LNCaP clone FGC (cell line): Measurements from ENCODE around the gene RBBP8NL.

Experiments used
- DNase-seq: peaks from one replicate; pipeline ENCODE4 v3.0.0-alpha.2; 2011; ENCODE audit warnings: low read depth
- H3K4me3 ChIP-seq: 2 replicates; pipeline ENCODE4 v1.5.1; 2011; ENCODE audit warnings: mild to moderate bottlenecking, low read depth, low read length, control low read depth
- CTCF ChIP-seq: IDR thresholded peaks from 2 replicates; pipeline ENCODE4 v1.5.1; 2012; ENCODE audit warnings: mild to moderate bottlenecking; ENCODE audit not compliant: control insufficient read depth, insufficient read depth; ENCODE audit errors: extremely low read depth

RBBP8NL gene

GRCh38 chr20:62413025-62413570, 14.2 kb downstream of the RBBP8NL start:
- no peak overlapping the region for H3K4me3 ChIP-seq
- no peak for TF ChIP-seq CTCF
- DNase-seq, result no peak

DNA sequence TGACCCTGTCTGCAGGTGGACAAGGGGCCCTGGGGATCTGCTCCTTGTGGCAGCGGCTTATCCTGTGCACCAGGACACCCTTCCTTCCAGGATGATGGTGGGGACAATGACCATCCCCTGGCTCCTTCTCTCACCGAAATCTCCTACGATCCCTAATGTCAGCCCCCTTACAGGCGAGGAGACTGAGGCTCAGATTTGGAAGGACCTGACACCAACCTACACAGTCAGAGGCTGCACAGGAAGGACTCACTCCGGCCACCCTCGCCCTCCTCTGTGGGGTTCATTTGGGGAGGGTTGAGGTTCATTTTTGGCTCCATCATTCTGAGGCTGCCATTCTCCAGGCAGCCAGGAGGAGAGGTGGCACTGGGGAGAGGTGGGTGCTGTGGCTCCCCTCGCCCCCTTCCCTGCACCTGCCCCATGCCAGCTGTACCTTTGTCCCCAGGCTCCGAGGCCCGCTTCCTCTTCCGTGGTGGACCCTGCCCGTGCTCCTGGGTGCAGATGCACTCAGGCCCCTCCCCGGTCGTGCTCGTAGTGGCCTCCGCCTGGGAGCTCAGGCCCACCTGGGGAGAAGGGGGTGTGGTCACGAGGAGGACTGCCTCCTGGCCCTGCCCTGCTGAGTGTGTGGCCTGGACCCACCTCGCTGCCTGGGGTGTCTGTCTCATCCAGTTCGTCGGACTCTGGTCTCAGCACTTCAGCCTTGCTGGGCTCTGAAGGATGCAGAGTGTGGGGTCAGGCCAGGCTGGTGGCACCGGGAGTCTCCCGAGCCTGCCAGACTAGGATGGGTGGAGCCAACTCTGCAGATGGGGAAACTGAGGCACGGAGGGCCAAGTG, 14.9 kb downstream of the RBBP8NL start:
- TF ChIP-seq CTCF, result no peak
- no peak overlapping the region for H3K4me3 ChIP-seq
- no peak for DNase-seq

GRCh38 chr20:62411479-62412193, 15.7 kb downstream of the RBBP8NL start:
- no peak for TF ChIP-seq CTCF
- DNase-seq, result no peak
- H3K4me3 ChIP-seq, result no peak overlapping the region

GRCh38 chr20:62410746-62411478, 16.4 kb downstream of the RBBP8NL start:
- DNase-seq, result no peak
- no peak overlapping the region for H3K4me3 ChIP-seq
- no peak for TF ChIP-seq CTCF

DNA sequence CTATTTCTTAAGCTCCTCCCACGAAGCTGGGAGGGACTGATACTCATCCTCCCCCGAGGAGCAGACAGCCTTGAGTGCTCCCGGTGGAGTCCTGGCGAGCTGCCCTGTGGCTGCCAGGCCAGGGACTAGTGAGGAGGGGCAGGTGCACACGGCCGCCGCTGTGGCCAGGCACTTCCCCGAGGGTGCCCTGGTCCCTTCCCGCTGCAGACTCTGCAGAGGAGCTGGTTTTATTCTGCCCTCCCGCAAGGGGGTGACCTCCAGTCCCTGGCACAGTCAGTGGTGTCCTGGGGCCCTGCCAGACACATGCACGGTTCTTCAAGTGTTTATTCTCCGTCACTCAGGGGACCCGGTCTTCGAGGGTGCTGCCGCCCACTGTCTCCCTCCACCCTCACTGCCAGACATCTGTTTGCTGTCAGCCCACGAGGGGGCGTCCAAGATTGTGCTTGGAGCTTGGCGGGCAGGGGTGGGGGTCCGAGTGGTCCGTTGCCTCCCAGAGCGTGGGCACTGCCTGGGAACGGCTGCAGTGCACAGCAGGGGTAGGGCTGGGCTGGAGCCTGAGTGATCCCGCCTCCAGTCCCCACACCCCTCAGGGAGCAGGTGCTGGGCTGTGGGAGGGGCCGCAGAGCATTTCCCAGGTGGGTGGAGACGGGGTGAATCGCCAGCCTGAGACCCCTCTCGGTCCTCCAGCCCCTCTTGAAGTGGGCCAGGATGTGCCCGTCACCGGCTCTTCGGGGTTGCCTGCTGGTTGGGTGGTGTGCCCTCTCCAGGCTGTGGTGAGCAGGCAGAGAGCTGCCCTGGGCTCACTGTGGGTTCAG, 17.2 kb downstream of the RBBP8NL start:
- H3K4me3 ChIP-seq, result no peak overlapping the region
- peak; percentile 79 for DNase-seq
- peak; percentile 41 for TF ChIP-seq CTCF
